Activated CD8-positive, alpha-beta T cell treated with anti-CD3 and anti-CD28 coated beads for 36 hours (primary cell): ENCODE measurements around the gene MYO1H. TPM values are rescaled to one million over a fixed set of nuclear protein-coding genes. Genes with fewer than 3 reads are reported as not detected.

Experiments used
- ATAC-seq: fragments of 200-7000 bp; cut with Tn5 transposase; one replicate; pipeline ENCODE4 v1.10.0; 2021; ENCODE audit warnings: mild to moderate bottlenecking, moderate library complexity
- CTCF ChIA-PET: fragments of 350-600 bp; sonication (Branson Sonifier 250); formaldehyde crosslinking; loops from one replicate; lab custom pipeline; 2021; ENCODE audit warnings: antibody characterized with exemption; lab: Charles Lee
- POLR2A ChIA-PET: fragments of 350-600 bp; sonication (Branson Sonifier 250); formaldehyde crosslinking; loops from one replicate; lab custom pipeline; 2021; ENCODE audit warnings: antibody characterized with exemption; lab: Charles Lee
- DNase-seq: peaks from one replicate; pipeline ENCODE4 v3.0.0-alpha.2; 2020
- H3K27ac Mint-ChIP-seq: one replicate; pipeline ENCODE4 v1.8.0; 2021; ENCODE audit warnings: mild to moderate bottlenecking, mixed read lengths
- H3K27me3 Mint-ChIP-seq: one replicate; pipeline ENCODE4 v1.8.0; 2021; ENCODE audit warnings: mixed read lengths
- H3K36me3 Mint-ChIP-seq: one replicate; pipeline ENCODE4 v1.8.0; 2021; ENCODE audit warnings: low read depth, mixed read lengths
- H3K4me1 Mint-ChIP-seq: one replicate; pipeline ENCODE4 v1.8.0; 2021; ENCODE audit warnings: low read depth, mixed read lengths
- H3K4me3 Mint-ChIP-seq: one replicate; pipeline ENCODE4 v1.8.0; 2021; ENCODE audit warnings: mild to moderate bottlenecking, moderate library complexity, mixed read lengths
- H3K9me3 Mint-ChIP-seq: one replicate; pipeline ENCODE4 v1.8.0; 2021; ENCODE audit warnings: mixed read lengths
- CTCF ChIP-seq: fragments of 200-600 bp; IDR thresholded peaks from one replicate; pipeline ENCODE4 v1.8.0; 2022; ENCODE audit warnings: antibody characterized with exemption, mild to moderate bottlenecking
- intact Hi-C: fragments of 100-400 bp; cut with micrococcal nuclease; formaldehyde crosslinking; loops from one replicate; pipeline ENCODE4 v1.10.0; 2022
- total RNA-seq, 2 experiments: library from RNA; stranded (reverse); gene quantifications; one replicate each; pipeline ENCODE4 v1.2.3, GENCODE V29; 2021

The MYO1H gene
- total RNA-seq, 2 experiments from 2014 or later, result not detected

- Mint-ChIP-seq H3K4me1 (no peaks in the 10 kb centered on the region), H3K36me3 (no peaks in the 10 kb centered on the region), H3K4me3 (no peak overlapping the region), H3K27me3 (peaks cover 6% of the 10 kb centered on the region), H3K9me3 (no peaks in the 10 kb centered on the region), H3K27ac (no peak overlapping the region)
- POLR2A ChIA-PET, result no interaction called here
- ATAC-seq, result no peak
- intact Hi-C loops, result no loop called here
- no peak for DNase-seq
- CTCF ChIA-PET, result interaction anchor here (1.0 kb wide), 1 partner anchor 13 kb away, joined by 3 read pairs; no protein-coding TSS in a partner anchor
- no peak for TF ChIP-seq CTCF
These were observed 17.1 kb upstream of the MYO1H start for GRCh38 chr12:109330282-109331230.

- POLR2A ChIA-PET, result no interaction called here
- H3K27ac Mint-ChIP-seq, result no peak overlapping the region
- no peaks in the 10 kb centered on the region for H3K9me3 Mint-ChIP-seq
- DNase-seq (no peak), ATAC-seq (no peak)
- no peak overlapping the region for H3K4me3 Mint-ChIP-seq
- H3K4me1 Mint-ChIP-seq, result no peaks in the 10 kb centered on the region
- no peaks in the 10 kb centered on the region for H3K36me3 Mint-ChIP-seq
- no peak for TF ChIP-seq CTCF
- intact Hi-C loops, result no loop called here
- CTCF ChIA-PET, result interaction anchor here (1.0 to 1.4 kb wide), 2 partner anchors 25 to 57 kb away, joined by 3 read pairs; no protein-coding TSS in a partner anchor
- peaks cover 6% of the 10 kb centered on the region for H3K27me3 Mint-ChIP-seq
These were observed 16.3 kb upstream of the MYO1H start for GRCh38 chr12:109331301-109331952.

- no peaks in the 10 kb centered on the region for H3K9me3 Mint-ChIP-seq
- DNase-seq (no peak), ATAC-seq (no peak)
- H3K4me3 Mint-ChIP-seq, result no peak overlapping the region
- H3K36me3 Mint-ChIP-seq, result no peaks in the 10 kb centered on the region
- peaks cover 12% of the 10 kb centered on the region for H3K27me3 Mint-ChIP-seq
- no peak for TF ChIP-seq CTCF
- no peak overlapping the region for H3K27ac Mint-ChIP-seq
- CTCF ChIA-PET, result interaction anchor here (1.2 kb wide), 2 partner anchors 59 to 93 kb away, joined by 3 read pairs; no protein-coding TSS in a partner anchor
- POLR2A ChIA-PET, result no interaction called here
- H3K4me1 Mint-ChIP-seq, result no peaks in the 10 kb centered on the region
- intact Hi-C loops, result no loop called here
These were observed 12.8 kb upstream of the MYO1H start for GRCh38 chr12:109334887-109335286.

GRCh38 chr12:109336593-109336992 is 11.1 kb upstream of the MYO1H start:
- Mint-ChIP-seq H3K4me3 (no peak overlapping the region), H3K4me1 (no peaks in the 10 kb centered on the region), H3K36me3 (no peaks in the 10 kb centered on the region), H3K27ac (no peak overlapping the region), H3K27me3 (peaks cover 13% of the 10 kb centered on the region), H3K9me3 (no peaks in the 10 kb centered on the region)
- ChIA-PET POLR2A (no interaction called here), CTCF (no interaction called here)
- DNase-seq (no peak), ATAC-seq (no peak)
- no peak for TF ChIP-seq CTCF
- intact Hi-C loops, result no loop called here

- Mint-ChIP-seq H3K4me1 (no peaks in the 10 kb centered on the region), H3K4me3 (no peak overlapping the region), H3K9me3 (no peaks in the 10 kb centered on the region), H3K27me3 (peaks cover 12% of the 10 kb centered on the region), H3K27ac (no peak overlapping the region), H3K36me3 (no peaks in the 10 kb centered on the region)
- intact Hi-C loops, result no loop called here
- ChIA-PET POLR2A (no interaction called here), CTCF (no interaction called here)
- no peak for ATAC-seq
- DNase-seq, result no peak
- no peak for TF ChIP-seq CTCF
These were observed 4.0 kb upstream of the MYO1H start for GRCh38 chr12:109343677-109344076.
